ENCODE data around the gene SUV39H1. TPM values are rescaled to one million over a fixed set of nuclear protein-coding genes. Genes with fewer than 3 reads are reported as not detected.
"Not testable (repeated sequence)": the region's sequence is repeated elsewhere in the genome, so short reads cannot be mapped to it uniquely, and the experiment has no call there.

SUV39H1 gene
- total RNA-seq, 1 donor from 2014 or later: 11.5 TPM

GRCh38 chrX:48684134-48684533 is 12.4 kb upstream of the SUV39H1 start:
- H3K36me3 Mint-ChIP-seq: no peaks in the 10 kb centered on the region

GRCh38 chrX:48685416-48685815 is 11.1 kb upstream of the SUV39H1 start:
- no peaks in the 10 kb centered on the region for H3K9me3 Mint-ChIP-seq
- peaks cover 18% of the 10 kb centered on the region for H3K27me3 Mint-ChIP-seq
- no peak overlapping the region for H3K27ac Mint-ChIP-seq
- no peaks in the 10 kb centered on the region for H3K36me3 Mint-ChIP-seq
- no peaks in the 10 kb centered on the region for H3K4me1 Mint-ChIP-seq (ENCODE audit: unreplicated experiment)
- TF ChIP-seq CTCF (conservative IDR thresholded peaks at IDR 0.05): no peak
- no peak overlapping the region for H3K4me3 Mint-ChIP-seq
- no peak for DNase-seq (ENCODE audit: extremely low spot score, unreplicated experiment)

More at GRCh38 chrX:48684134-48684533, 12.4 kb upstream of the SUV39H1 start:
- Mint-ChIP-seq H3K27ac (no peak overlapping the region), H3K4me1 (ENCODE audit: unreplicated experiment) (no peaks in the 10 kb centered on the region), H3K27me3 (peaks cover 18% of the 10 kb centered on the region), H3K9me3 (no peaks in the 10 kb centered on the region), H3K4me3 (no peak overlapping the region)
- DNase-seq (ENCODE audit: extremely low spot score, unreplicated experiment): no peak
- TF ChIP-seq CTCF (conservative IDR thresholded peaks at IDR 0.05): no peak

- no peak for DNase-seq (ENCODE audit: extremely low spot score, unreplicated experiment)
- H3K4me1 Mint-ChIP-seq (ENCODE audit: unreplicated experiment): no peaks in the 10 kb centered on the region
- peaks cover 21% of the 10 kb centered on the region for H3K27me3 Mint-ChIP-seq
- no peaks in the 10 kb centered on the region for H3K9me3 Mint-ChIP-seq
- no peak overlapping the region for H3K27ac Mint-ChIP-seq
- no peak overlapping the region for H3K4me3 Mint-ChIP-seq
- no peaks in the 10 kb centered on the region for H3K36me3 Mint-ChIP-seq
- no peak for TF ChIP-seq CTCF (conservative IDR thresholded peaks at IDR 0.05)
These were observed 7.9 kb upstream of the SUV39H1 start for GRCh38 chrX:48688531-48689150.

GRCh38 chrX:48689208-48689920 is 7.2 kb upstream of the SUV39H1 start:
- no peak for DNase-seq (ENCODE audit: extremely low spot score, unreplicated experiment)
- Mint-ChIP-seq H3K4me3 (no peak overlapping the region), H3K4me1 (ENCODE audit: unreplicated experiment) (no peaks in the 10 kb centered on the region), H3K27ac (no peak overlapping the region), H3K36me3 (no peaks in the 10 kb centered on the region), H3K9me3 (no peaks in the 10 kb centered on the region), H3K27me3 (peaks cover 21% of the 10 kb centered on the region)
- TF ChIP-seq CTCF (conservative IDR thresholded peaks at IDR 0.05): no peak

GRCh38 chrX:48691746-48692145 is 4.8 kb upstream of the SUV39H1 start:
- not testable (repeated sequence) for H3K4me1 Mint-ChIP-seq (ENCODE audit: unreplicated experiment); H3K36me3 Mint-ChIP-seq; DNase-seq (ENCODE audit: extremely low spot score, unreplicated experiment); H3K9me3 Mint-ChIP-seq; H3K27me3 Mint-ChIP-seq; H3K4me3 Mint-ChIP-seq
- H3K27ac Mint-ChIP-seq: peak overlapping the region; percentile 44

GRCh38 chrX:48694776-48695533 is 1.6 kb upstream of the SUV39H1 start:
- peak overlapping the region; percentile 90 for H3K4me3 Mint-ChIP-seq
- no peaks in the 10 kb centered on the region for H3K9me3 Mint-ChIP-seq
- H3K36me3 Mint-ChIP-seq: peaks cover 6% of the 10 kb centered on the region
- no peak for DNase-seq (ENCODE audit: extremely low spot score, unreplicated experiment)
- H3K4me1 Mint-ChIP-seq (ENCODE audit: unreplicated experiment): peaks cover 7% of the 10 kb centered on the region
- H3K27me3 Mint-ChIP-seq: peaks cover 3% of the 10 kb centered on the region
- H3K27ac Mint-ChIP-seq: peak overlapping the region; percentile 75
- no peak for TF ChIP-seq CTCF (conservative IDR thresholded peaks at IDR 0.05)
